GM19043 (cell line): Measurements from ENCODE around the gene USH2A.

Source experiments
- ATAC-seq: cut with Tn5 transposase; IDR thresholded peaks from one replicate; pipeline ENCODE4 v1.9.1; 2021; ENCODE audit warnings: low read depth; ENCODE audit not compliant: unreplicated experiment

Gene USH2A

DNA sequence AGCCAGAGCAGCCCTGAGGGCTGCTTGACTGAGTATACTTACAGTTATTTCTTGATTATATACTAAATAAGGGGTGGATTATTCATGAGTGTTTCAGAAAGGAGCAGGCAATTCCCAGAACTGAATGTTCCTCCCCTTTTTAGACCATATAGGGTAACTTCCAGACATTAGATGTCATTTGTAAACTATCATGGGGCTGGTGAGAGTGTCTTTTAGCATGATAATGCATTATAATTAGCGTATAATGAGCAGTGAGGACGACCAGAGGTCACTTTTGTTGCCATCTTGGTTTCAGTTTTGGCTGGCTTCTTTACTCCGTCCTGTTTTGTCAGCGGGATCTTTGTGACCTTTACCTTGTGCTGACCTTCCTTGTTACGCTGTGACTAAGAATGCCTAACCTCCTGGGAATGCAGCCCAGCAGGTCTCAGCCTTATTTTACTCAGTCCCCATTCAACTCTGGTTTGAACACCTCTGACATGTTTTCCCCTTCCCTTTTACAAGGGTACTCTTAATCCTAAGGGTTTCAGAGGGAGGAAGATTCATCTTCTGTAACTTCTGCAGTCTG is 840.0 kb downstream of the USH2A start:
- ATAC-seq, result no peak

DNA sequence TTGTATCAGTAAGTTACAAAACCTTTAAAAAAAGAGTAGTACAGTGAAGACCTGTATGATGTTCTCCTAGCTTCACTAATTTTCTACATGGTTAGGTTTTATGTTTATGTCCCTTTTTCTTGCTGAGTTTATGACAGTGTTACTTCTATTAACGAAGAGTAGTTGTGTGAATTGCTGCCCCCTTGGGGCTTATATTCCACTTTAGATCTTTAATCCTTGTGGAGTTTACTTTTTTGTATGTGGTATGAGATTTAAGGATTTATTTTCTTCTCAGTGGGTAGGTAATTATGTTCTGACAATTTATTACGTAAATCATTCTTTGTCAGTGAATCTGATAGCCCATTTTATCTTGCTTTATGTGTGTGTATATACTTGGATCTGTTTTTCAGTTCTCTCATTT is 841.4 kb downstream of the USH2A start:
- ATAC-seq, result no peak
